ENCODE measurements around the gene LITAF.
"Not testable (repeated sequence)": the region's sequence is repeated elsewhere in the genome, so short reads cannot be mapped to it uniquely, and the experiment has no call there.

Gene LITAF

GRCh38 chr16:11517961-11518360 is 68.8 kb downstream of the LITAF start:
- no peak for DNase-seq (ENCODE audit: low read depth in 2 of 2)

DNA sequence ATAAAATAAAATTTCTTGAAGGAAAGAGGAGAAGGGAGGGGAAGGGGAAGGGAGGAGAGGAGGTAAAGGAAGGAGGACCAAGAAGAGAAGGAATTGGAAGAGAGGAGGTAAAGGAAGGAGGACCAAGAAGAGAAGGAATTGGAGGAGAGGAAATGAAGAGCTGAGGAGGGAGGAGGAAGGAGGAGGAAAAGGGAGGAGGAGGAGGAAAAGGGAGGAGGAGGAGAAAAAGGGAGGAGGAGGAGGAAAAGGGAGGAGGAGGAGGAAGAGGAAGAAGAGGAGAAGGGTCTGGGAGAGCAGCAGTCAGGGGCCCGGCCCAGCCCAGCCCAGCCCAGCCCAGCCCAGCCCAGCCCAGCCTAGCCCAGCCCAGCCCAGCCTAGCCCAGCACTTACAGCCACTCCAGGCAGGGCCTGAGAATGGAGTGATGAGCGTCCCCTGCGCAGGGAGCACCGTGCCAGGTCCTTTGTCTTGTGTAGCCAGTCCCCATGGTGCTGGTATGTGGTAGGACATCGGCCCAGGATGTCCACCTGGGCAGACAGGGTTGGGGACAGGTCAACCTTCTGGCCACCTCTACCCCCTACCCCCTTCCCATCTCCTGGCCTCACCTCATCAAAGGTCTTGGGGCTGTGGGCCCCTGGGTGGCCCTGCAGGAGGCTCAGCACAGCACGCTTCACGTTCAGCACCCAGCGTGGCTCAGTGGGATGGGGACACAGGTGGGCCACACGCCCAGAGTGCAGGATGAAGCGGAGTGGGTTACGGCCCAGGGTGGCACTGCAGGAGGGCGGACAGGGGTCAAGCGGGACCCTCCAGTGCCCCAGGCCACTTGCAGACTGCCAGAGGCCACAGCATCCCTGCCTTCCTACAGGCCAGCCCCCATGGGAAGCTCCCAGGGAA is 70.9 kb downstream of the LITAF start:
- DNase-seq (ENCODE audit: low read depth in 2 of 2) = no peak

- DNase-seq (ENCODE audit: low read depth in 2 of 2) = no peak
Observed at GRCh38 chr16:11514283-11514682, 72.4 kb downstream of the LITAF start.

DNA sequence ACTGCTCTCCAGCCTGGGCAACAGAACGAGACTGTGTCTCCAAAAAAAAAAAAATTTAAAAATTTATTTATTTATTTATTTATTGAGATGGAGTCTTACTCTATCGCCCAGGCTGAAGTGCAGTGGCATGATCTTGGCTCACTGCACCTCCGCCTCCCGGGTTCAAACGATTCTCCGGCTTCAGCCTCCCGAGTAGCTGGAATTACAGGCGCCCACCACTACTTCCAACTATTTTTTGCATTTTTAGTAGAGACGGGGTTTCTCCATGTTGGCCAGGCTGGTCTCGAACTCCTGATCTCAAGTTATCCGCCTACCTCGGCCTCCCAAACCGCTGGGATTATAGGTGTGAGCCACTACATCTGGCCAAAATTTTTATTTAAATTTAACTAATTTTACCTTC is 73.4 kb downstream of the LITAF start:
- not testable (repeated sequence) for DNase-seq (ENCODE audit: low read depth in 2 of 2)

GRCh38 chr16:11511801-11512200 is 74.9 kb downstream of the LITAF start:
- no peak for DNase-seq (ENCODE audit: low read depth in 2 of 2)

- no peak for DNase-seq (ENCODE audit: low read depth in 2 of 2)
Observed at GRCh38 chr16:11511328-11511727, 75.4 kb downstream of the LITAF start.

GRCh38 chr16:11510178-11510973 is 76.3 kb downstream of the LITAF start:
- no peak for DNase-seq (ENCODE audit: low read depth in 2 of 2)

DNA sequence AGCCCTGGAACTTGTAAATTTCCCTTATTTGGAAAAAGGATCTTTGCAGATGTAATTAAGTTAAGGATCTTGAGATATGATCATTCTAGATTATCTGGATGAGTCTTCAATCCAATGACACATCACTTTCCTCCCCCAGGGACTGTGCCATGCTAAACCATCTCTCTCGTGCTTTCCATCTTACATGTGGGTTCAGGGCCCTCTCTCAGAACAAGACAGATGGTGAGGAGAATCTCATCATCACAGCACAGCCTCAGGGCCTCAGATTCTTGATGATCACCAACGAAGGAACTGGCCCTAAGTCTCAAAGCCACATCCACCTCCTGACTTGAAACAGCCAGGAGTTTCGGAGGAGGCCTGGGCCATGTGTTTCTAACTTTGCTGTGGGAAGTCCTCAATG is 78.7 kb downstream of the LITAF start:
- DNase-seq (ENCODE audit: low read depth in 2 of 2) = no peak

GRCh38 chr16:11507350-11507749 is 79.4 kb downstream of the LITAF start:
- no peak for DNase-seq (ENCODE audit: low read depth in 2 of 2)

DNA sequence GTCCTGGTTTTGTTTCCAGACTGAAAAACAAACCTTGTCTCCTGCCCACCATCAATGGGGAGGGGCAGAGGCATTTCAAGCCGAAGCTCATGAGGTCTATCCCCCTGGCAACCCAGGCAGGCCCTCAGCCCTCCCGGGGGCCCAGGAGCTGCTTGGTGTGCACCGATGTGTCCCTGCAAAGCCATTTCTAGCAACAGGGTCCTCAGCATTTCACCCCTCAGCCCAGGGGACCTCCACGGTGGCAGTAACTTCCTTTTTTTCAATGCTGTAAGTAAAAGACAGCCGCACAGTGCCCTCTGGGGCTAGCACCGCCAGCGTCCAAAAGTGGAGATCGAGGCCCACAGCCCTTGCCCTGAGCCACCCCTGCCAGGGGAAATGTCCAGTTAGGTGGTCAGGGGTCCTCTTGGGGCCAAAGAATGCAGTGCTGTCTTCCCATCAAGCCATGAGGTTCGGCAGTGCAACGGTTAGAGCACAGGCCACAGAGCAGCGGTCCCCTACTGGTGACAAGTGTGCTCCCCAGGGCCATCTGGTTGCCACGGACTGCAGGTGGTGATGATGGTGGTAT is 79.9 kb downstream of the LITAF start:
- no peak for DNase-seq (ENCODE audit: low read depth in 2 of 2)

DNA sequence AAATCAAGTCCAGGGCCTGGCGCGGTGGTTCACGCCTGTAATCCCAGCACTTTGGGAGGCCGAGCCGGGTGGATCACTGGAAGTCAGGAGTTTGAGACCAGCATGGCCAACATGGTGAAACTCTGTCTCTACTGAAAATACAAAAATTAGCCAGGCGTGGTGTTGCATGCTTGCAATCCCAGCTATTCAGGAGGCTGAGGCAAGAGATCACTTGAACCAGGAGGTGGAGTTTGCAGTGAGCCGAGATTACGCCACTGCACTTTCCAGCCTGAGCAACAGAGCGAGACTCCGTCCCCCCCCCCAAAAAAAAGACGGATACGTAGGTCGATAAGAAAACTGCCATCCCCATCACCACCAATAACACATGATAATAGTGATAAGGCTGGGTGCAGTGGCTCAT is 82.5 kb downstream of the LITAF start:
- not testable (repeated sequence) for DNase-seq (ENCODE audit: low read depth in 2 of 2)

DNA sequence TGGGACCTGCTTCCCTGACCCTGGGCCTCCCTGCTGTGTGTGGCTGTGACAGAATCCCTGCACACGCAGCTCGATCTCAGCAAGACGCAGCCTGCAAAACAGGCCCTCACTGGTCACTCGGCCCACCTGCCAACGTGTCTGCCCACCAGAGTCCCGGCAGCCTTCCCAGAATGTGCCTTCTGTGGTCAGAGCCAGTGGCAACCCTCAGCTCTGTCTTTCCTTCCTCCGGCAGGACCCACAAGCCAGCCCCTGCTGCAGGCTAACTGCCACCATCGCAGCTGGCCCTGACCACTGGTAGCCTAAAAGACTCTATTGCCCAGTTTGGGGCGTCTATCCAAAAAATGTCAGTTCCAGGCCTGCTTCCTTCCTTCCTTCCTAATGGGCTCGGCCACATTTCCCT is 83.2 kb downstream of the LITAF start:
- no peak for DNase-seq (ENCODE audit: low read depth in 2 of 2)

DNA sequence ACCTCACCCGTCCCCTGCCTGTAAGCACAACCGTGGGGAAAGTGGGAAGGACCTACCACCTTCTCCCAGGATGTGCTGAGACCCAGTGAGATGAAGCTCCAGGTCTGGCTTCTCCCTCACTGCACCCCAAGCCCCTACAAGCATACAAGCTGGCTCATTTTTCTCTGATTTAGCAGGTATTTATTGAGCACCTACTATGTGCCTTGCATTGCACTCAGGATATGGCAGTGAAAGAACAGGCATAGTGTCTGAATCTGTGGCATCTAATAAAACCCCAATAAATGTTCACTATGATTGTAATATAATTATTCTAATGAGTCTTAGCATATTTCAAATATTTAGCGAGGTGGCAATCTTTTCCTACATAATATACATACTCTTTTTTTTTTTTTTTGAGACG is 84.5 kb downstream of the LITAF start:
- no peak for DNase-seq (ENCODE audit: low read depth in 2 of 2)

GRCh38 chr16:11501632-11502031 is 85.1 kb downstream of the LITAF start:
- DNase-seq (ENCODE audit: low read depth in 2 of 2) = no peak

DNA sequence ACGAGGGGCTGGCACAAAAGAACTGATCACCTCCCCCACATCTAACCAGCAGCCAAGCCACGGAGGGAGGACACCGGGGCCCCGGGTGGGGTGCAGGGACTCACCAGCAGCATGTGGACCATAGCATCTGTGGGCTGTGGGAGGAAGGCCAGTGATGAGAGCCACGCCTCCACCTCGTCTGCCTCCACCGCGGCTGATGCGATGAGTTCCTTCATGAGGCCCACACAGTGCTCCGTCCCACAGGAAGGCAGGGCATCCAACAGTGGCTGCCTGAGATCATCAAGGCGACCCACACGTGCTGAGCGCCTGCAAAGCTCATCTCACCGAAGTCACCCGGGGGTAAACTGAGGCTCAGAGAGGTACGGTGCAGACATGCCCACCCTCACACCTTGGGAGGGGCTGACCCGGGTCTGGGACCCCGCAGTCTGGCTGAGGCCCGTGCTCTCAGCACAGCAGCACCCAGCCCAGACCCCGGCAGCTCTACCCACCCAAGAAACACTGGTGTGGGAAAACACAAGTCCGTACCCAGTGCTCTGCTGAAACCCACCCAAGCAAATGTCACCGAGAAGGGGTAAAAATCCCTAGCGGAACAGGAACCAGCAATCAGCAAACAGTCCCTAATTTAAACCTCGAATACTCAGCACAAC is 85.9 kb downstream of the LITAF start:
- no peak for DNase-seq (ENCODE audit: low read depth in 2 of 2)

- DNase-seq (ENCODE audit: low read depth in 2 of 2) = no peak
Observed at GRCh38 chr16:11499295-11500089, 87.2 kb downstream of the LITAF start.

DNA sequence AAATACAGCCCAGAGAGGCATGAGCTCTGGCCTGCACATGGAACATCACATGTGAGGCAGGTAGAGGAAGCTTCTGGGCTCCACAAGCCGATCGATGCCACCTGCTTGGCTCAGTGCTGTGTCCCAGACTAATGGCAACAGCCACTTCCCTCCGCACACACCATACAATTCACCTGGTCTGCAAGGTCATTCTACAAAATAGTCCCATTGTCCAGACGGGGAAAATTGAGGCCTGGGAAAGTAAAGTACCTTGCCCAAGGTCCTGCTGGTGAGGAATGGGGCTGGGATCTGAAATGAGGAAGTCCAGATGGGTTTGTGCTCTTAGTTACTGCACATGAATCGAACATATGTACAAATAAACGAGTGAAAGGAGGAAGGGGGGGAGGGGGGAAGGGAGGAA is 88.0 kb downstream of the LITAF start:
- DNase-seq (ENCODE audit: low read depth in 2 of 2) = no peak

- no peak for DNase-seq (ENCODE audit: low read depth in 2 of 2)
Observed at GRCh38 chr16:11497851-11498289, 88.8 kb downstream of the LITAF start.
